ENCODE data around the gene RNF144A. TPM values are rescaled to one million over a fixed set of nuclear protein-coding genes. Genes with fewer than 3 reads are reported as not detected.

Gene RNF144A
- total RNA-seq, 1 experiment from 2014 or later = 10.6 TPM

- TF ChIP-seq CTCF (conservative IDR thresholded peaks at IDR 0.05) = no peak
- H3K23ac ChIP-seq (ENCODE audit: insufficient read length, low read depth, low read length) = no peak overlapping the region
- no peak overlapping the region for H3K4me2 ChIP-seq (ENCODE audit: insufficient read depth, insufficient read length, low read length)
- peaks cover 0 to 5% (median 5%) of the 10 kb centered on the region in 3 experiments; a peak in 6 of 7 replicates for H3K36me3 Mint-ChIP-seq (ENCODE audit: insufficient read depth in 1 of 3, low read depth in 3 of 3)
- H3K4ac ChIP-seq (ENCODE audit: low read depth, low read length) = no peak overlapping the region
- no peak overlapping the region for H2AFZ ChIP-seq (ENCODE audit: low read length)
- no peaks in the 10 kb centered on the region for H3K79me1 ChIP-seq (ENCODE audit: insufficient read depth, low read depth, low read length, poor library complexity, severe bottlenecking)
- no peaks in the 10 kb centered on the region for H4K20me1 ChIP-seq (ENCODE audit: control insufficient read depth, insufficient read depth, insufficient read length)
- no peaks in the 10 kb centered on the region for H3K27me3 ChIP-seq (ENCODE audit: insufficient read depth, low read length)
- no peak overlapping the region for H3K27ac ChIP-seq (ENCODE audit: insufficient read length, low read depth, low read length)
- WGBS (ENCODE audit: extremely low coverage, insufficient read length, low lambda C conversion rate) = no CpG with 5 or more reads among the region's 1 CpG
- no peak overlapping the region for H2BK15ac ChIP-seq (ENCODE audit: low read depth, low read length)
- no peak overlapping the region for H3K18ac ChIP-seq (ENCODE audit: insufficient read length, low read depth, low read length)
- no peaks in the 10 kb centered on the region for H3K23me2 ChIP-seq (ENCODE audit: insufficient read length, low read depth, low read length, poor library complexity, severe bottlenecking)
- H2BK120ac ChIP-seq (ENCODE audit: low read depth, low read length, poor library complexity, severe bottlenecking) = no peak overlapping the region
- no peak overlapping the region for H4K8ac ChIP-seq (replicated peaks; ENCODE audit: insufficient read length, low read depth, low read length)
- H3K4me3 Mint-ChIP-seq = no peak overlapping the region
- no peak overlapping the region for H2AK5ac ChIP-seq (ENCODE audit: insufficient read length, low read length)
- H2BK20ac ChIP-seq (ENCODE audit: low read depth, low read length, poor library complexity, severe bottlenecking) = no peak overlapping the region
- no peaks in the 10 kb centered on the region for H3K79me2 ChIP-seq (ENCODE audit: insufficient read depth, low read length)
- H3K14ac ChIP-seq (ENCODE audit: insufficient read depth, low read length) = no peak overlapping the region
- DNase-seq = no peak
- H2BK5ac ChIP-seq (ENCODE audit: insufficient read length, low read length) = no peak overlapping the region
- no peak overlapping the region for H2BK12ac ChIP-seq (ENCODE audit: insufficient read length, low read depth, low read length)
- H3K27ac Mint-ChIP-seq = no peak overlapping the region
- peaks cover 26 to 32% of the 10 kb centered on the region in 2 experiments for H3K4me1 Mint-ChIP-seq
- H3K27me3 Mint-ChIP-seq (ENCODE audit: low read depth) = no peaks in the 10 kb centered on the region
- peaks cover 0 to 5% of the 10 kb centered on the region in 2 experiments; a peak in 2 of 5 replicates for H3K9me3 Mint-ChIP-seq
- no peak overlapping the region for H3T11ph ChIP-seq (ENCODE audit: low read length)
- no peaks in the 10 kb centered on the region for H3K9me3 ChIP-seq (ENCODE audit: control insufficient read depth, low read depth, low read length)
- no peak overlapping the region for H4K91ac ChIP-seq (ENCODE audit: insufficient read length, low read depth, low read length)
- H3K56ac ChIP-seq (ENCODE audit: insufficient read length, low read depth, low read length) = no peak overlapping the region
- no peak overlapping the region for H4K5ac ChIP-seq (ENCODE audit: insufficient read length, low read depth, low read length)
- 0 out of 2 replicates have a peak, but pooled peaks cover 2% of the 10 kb centered on the region for H3K4me1 ChIP-seq (ENCODE audit: insufficient read depth, low read length)
- H3K9ac ChIP-seq (ENCODE audit: extremely low read depth, insufficient read length, low read length) = no peak overlapping the region
These were observed 14.5 kb downstream of the RNF144A start for GRCh38 chr2:6931753-6932152.

All from H9 (cell line).